Tibial artery (tissue), 4 donors: ENCODE data around the gene UIMC1.

Source experiments
- DNase-seq, 2 donors: peaks; one replicate each; pipeline ENCODE4 v3.0.0-alpha.2; 2019
- H3K27ac ChIP-seq, 2 donors: fragments of 200-600 bp; sonication (generic) in 1 of 2; 1 replicate in 1 of 2; 2 replicates in 1 of 2; pipeline ENCODE4 v1.5.1; 2018 to 2019; ENCODE audit warnings: mild to moderate bottlenecking in 1 of 2
- H3K27me3 ChIP-seq, 2 donors: fragments of 200-600 bp; sonication (generic) in 1 of 2; one replicate each; pipeline versions ENCODE4 v1.5.1 to v1.6.0; 2016 to 2019
- H3K36me3 ChIP-seq, 3 donors: fragments of 200-600 bp; sonication (generic) in 2 of 3; one replicate each; pipeline ENCODE4 v1.5.1; 2016 to 2019; ENCODE audit warnings: mild to moderate bottlenecking in 2 of 3
- H3K4me1 ChIP-seq, 4 donors: fragments of 200-600 bp; sonication (generic) in 2 of 4; 1 replicate in 3 of 4; 2 replicates in 1 of 4; pipeline ENCODE4 v1.5.1; 2016 to 2019
- H3K4me3 ChIP-seq, 2 donors: fragments of 200-600 bp; sonication (generic) in 1 of 2; 1 replicate in 1 of 2; 2 replicates in 1 of 2; pipeline ENCODE4 v1.5.1; 2018 to 2019; ENCODE audit warnings: mild to moderate bottlenecking in 2 of 2
- H3K9me3 ChIP-seq, 3 donors: fragments of 200-600 bp; sonication (generic) in 1 of 3; one replicate each; pipeline ENCODE4 v1.5.1; 2016 to 2019
- CTCF ChIP-seq, 2 experiments: fragments of 200-600 bp in 1 of 2; fragments of 450-650 bp in 1 of 2; IDR thresholded peaks; one replicate each; pipeline ENCODE4 v1.5.1; 2017 to 2019; ENCODE audit warnings: antibody characterized with exemption in 2 of 2, mild to moderate bottlenecking in 1 of 2, moderate library complexity in 1 of 2
- intact Hi-C: fragments of 100-400 bp; cut with DNase I; formaldehyde crosslinking; loops from one replicate; pipeline ENCODE4 v1.15.0; 2023; ENCODE audit warnings: low total_unique reads

The UIMC1 gene

GRCh38 chr5:176877793-176878331 lies 128.7 kb downstream of the UIMC1 start:
- Histone ChIP-seq H3K36me3 (no peaks in the 10 kb centered on the region), H3K9me3 (no peaks in the 10 kb centered on the region), H3K4me3 (no peak overlapping the region), H3K27me3 (peaks cover 0 to 62% of the 10 kb centered on the region in 2 donors), H3K4me1 (no peaks in the 10 kb centered on the region), H3K27ac (no peak overlapping the region)
- DNase-seq: no peak
- intact Hi-C loops: no loop called here
- TF ChIP-seq CTCF (IDR thresholded peaks at IDR 0.05): no peak

GRCh38 chr5:176876506-176877431 lies 129.8 kb downstream of the UIMC1 start:
- no peaks in the 10 kb centered on the region for H3K36me3 ChIP-seq
- H3K9me3 ChIP-seq: no peaks in the 10 kb centered on the region
- H3K4me3 ChIP-seq: no peak overlapping the region
- H3K27me3 ChIP-seq: peaks cover 0 to 62% of the 10 kb centered on the region in 2 donors
- no peak for TF ChIP-seq CTCF (IDR thresholded peaks at IDR 0.05)
- DNase-seq: no peak
- no peak overlapping the region for H3K27ac ChIP-seq
- no peaks in the 10 kb centered on the region for H3K4me1 ChIP-seq
- intact Hi-C loops: no loop called here

- H3K4me3 ChIP-seq: no peak overlapping the region
- no peaks in the 10 kb centered on the region for H3K36me3 ChIP-seq
- H3K9me3 ChIP-seq: no peaks in the 10 kb centered on the region
- H3K4me1 ChIP-seq: no peaks in the 10 kb centered on the region
- H3K27ac ChIP-seq: no peak overlapping the region
- H3K27me3 ChIP-seq: peaks cover 0 to 62% of the 10 kb centered on the region in 2 donors
- no peak for TF ChIP-seq CTCF (IDR thresholded peaks at IDR 0.05)
- DNase-seq: no peak
- intact Hi-C loops: no loop called here
These were observed 130.6 kb downstream of the UIMC1 start for GRCh38 chr5:176875783-176876505.

- H3K27me3 ChIP-seq: peaks cover 0 to 61% of the 10 kb centered on the region in 2 donors
- no peak for DNase-seq
These were observed 131.5 kb downstream of the UIMC1 start for GRCh38 chr5:176875014-176875550.

More at GRCh38 chr5:176875014-176875550, 131.5 kb downstream of the UIMC1 start:
- Histone ChIP-seq H3K9me3 (no peaks in the 10 kb centered on the region), H3K36me3 (no peaks in the 10 kb centered on the region), H3K4me3 (no peak overlapping the region), H3K27ac (no peak overlapping the region), H3K4me1 (no peaks in the 10 kb centered on the region)
- TF ChIP-seq CTCF (IDR thresholded peaks at IDR 0.05): no peak
- intact Hi-C loops: no loop called here
